Immature natural killer cell (primary cell): ENCODE data around the gene PCK2. TPM values are rescaled to one million over a fixed set of nuclear protein-coding genes. Genes with fewer than 3 reads are reported as not detected.

ENCODE experiments used
- DNase-seq, 3 donors: peaks; one replicate each; pipeline ENCODE4 v3.0.0; 2022; ENCODE audit warnings: mixed read lengths in 1 of 3
- H3K27ac Mint-ChIP-seq, 6 donors: one replicate each; pipeline ENCODE4 v1.8.0; 2020; ENCODE audit warnings: mixed read lengths in 6 of 6, mild to moderate bottlenecking in 5 of 6, inconsistent platforms in 4 of 6, moderate library complexity in 3 of 6
- H3K27me3 Mint-ChIP-seq, 3 donors: one replicate each; pipeline ENCODE4 v1.8.0; 2020 to 2021; ENCODE audit warnings: low read depth in 3 of 3, mild to moderate bottlenecking in 3 of 3, mixed read lengths in 3 of 3, moderate library complexity in 3 of 3, inconsistent platforms in 1 of 3
- H3K36me3 Mint-ChIP-seq, 3 donors: one replicate each; pipeline ENCODE4 v1.8.0; 2020; ENCODE audit warnings: mixed read lengths in 3 of 3, inconsistent platforms in 2 of 3, mild to moderate bottlenecking in 2 of 3
- H3K4me1 Mint-ChIP-seq, 2 donors: one replicate each; pipeline ENCODE4 v1.8.0; 2020; ENCODE audit warnings: inconsistent platforms in 2 of 2, mild to moderate bottlenecking in 2 of 2, mixed read lengths in 2 of 2, moderate library complexity in 1 of 2
- H3K4me3 Mint-ChIP-seq, 5 donors: one replicate each; pipeline ENCODE4 v1.8.0; 2020; ENCODE audit warnings: mild to moderate bottlenecking in 5 of 5, mixed read lengths in 5 of 5, inconsistent platforms in 3 of 5, moderate library complexity in 3 of 5
- H3K9me3 Mint-ChIP-seq, 6 donors: one replicate each; pipeline ENCODE4 v1.8.0; 2020; ENCODE audit warnings: mild to moderate bottlenecking in 6 of 6, mixed read lengths in 6 of 6, inconsistent platforms in 4 of 6, moderate library complexity in 3 of 6
- polyA plus RNA-seq, 3 donors: library from polyadenylated mRNA; unstranded; fragments of 300-500 nt; fragmentation: Illumina TruSeq; gene quantifications; one replicate each; pipeline ENCODE4 v1.2.3, GENCODE V29; 2021

Gene PCK2
- polyA plus RNA-seq, 3 donors from 2014 or later = 8.2 to 13.3 (median 12.0) TPM

GRCh38 chr14:24137529-24138395 lies 43.7 kb downstream of the PCK2 start:
- peaks cover 53 to 60% of the 10 kb centered on the region in 2 donors for H3K4me1 Mint-ChIP-seq
- no peaks in the 10 kb centered on the region for H3K9me3 Mint-ChIP-seq
- H3K36me3 Mint-ChIP-seq = peaks cover 3 to 27% (median 8%) of the 10 kb centered on the region in 3 donors
- peak overlapping the region; percentile 85 to 95 (median 92) for H3K27ac Mint-ChIP-seq
- DNase-seq = no peak
- H3K4me3 Mint-ChIP-seq = peak overlapping the region; percentile 42 to 89 (median 85)
- H3K27me3 Mint-ChIP-seq = peaks cover 7 to 12% (median 8%) of the 10 kb centered on the region in 3 donors

- Mint-ChIP-seq H3K36me3 (peaks cover 3 to 23% (median 8%) of the 10 kb centered on the region in 3 donors), H3K4me1 (peaks cover 58 to 69% of the 10 kb centered on the region in 2 donors), H3K9me3 (no peaks in the 10 kb centered on the region), H3K27me3 (peaks cover 7 to 12% (median 9%) of the 10 kb centered on the region in 3 donors), H3K4me3 (peak overlapping the region; percentile 42 to 89 (median 66)), H3K27ac (peak overlapping the region; percentile 36 to 91 (median 70))
- DNase-seq = no peak
These were observed 44.5 kb downstream of the PCK2 start for GRCh38 chr14:24138396-24139271.

GRCh38 chr14:24139272-24139934 lies 45.3 kb downstream of the PCK2 start:
- Mint-ChIP-seq H3K27ac (peak overlapping the region; percentile 36 to 79 (median 56)), H3K4me3 (peak overlapping the region; percentile 38 to 67 (median 57)), H3K36me3 (peaks cover 7 to 27% (median 12%) of the 10 kb centered on the region in 3 donors), H3K4me1 (peaks cover 61 to 73% of the 10 kb centered on the region in 2 donors), H3K9me3 (no peaks in the 10 kb centered on the region), H3K27me3 (peaks cover 7 to 12% (median 9%) of the 10 kb centered on the region in 3 donors)
- DNase-seq = no peak

- Mint-ChIP-seq H3K27me3 (peaks cover 9% of the 10 kb centered on the region in 3 donors), H3K4me3 (peak within 1 kb of the TSS; percentile 89 to 95 (median 92)), H3K27ac (peak within 1 kb of the TSS; percentile 81 to 98 (median 95)), H3K36me3 (peaks cover 7 to 30% (median 12%) of the 10 kb centered on the region in 3 donors), H3K9me3 (no peaks in the 10 kb centered on the region), H3K4me1 (peaks cover 75 to 84% of the 10 kb centered on the region in 2 donors)
- DNase-seq = peak; percentile 98 to 99 (median 99)
These were observed 47.2 kb downstream of the PCK2 start, which contains the start of gene EMC9 for GRCh38 chr14:24141097-24141880. TSS of gene EMC9 (minus strand) at chr14:24141591. CDS start at chr14:24141304, 287 bp downstream.

- H3K4me1 Mint-ChIP-seq = peaks cover 68 to 77% of the 10 kb centered on the region in 2 donors
- H3K36me3 Mint-ChIP-seq = peaks cover 7 to 23% (median 12%) of the 10 kb centered on the region in 3 donors
- peak overlapping the region in 3 of 5 donors; percentile 23 to 49 (median 30) for H3K4me3 Mint-ChIP-seq
- H3K9me3 Mint-ChIP-seq = no peaks in the 10 kb centered on the region
- peak overlapping the region in 4 of 6 donors; percentile 60 to 70 (median 66) for H3K27ac Mint-ChIP-seq
- no peak for DNase-seq
- H3K27me3 Mint-ChIP-seq = peaks cover 8 to 16% (median 10%) of the 10 kb centered on the region in 3 donors
These were observed 49.4 kb downstream of the PCK2 start for GRCh38 chr14:24143511-24143910.

- H3K36me3 Mint-ChIP-seq = peaks cover 6 to 18% (median 8%) of the 10 kb centered on the region in 3 donors
- no peak for DNase-seq
- peaks cover 70 to 77% of the 10 kb centered on the region in 2 donors for H3K4me1 Mint-ChIP-seq
- peak overlapping the region; percentile 23 to 96 (median 81) for H3K27ac Mint-ChIP-seq
- H3K9me3 Mint-ChIP-seq = no peaks in the 10 kb centered on the region
- H3K27me3 Mint-ChIP-seq = peaks cover 8 to 15% (median 10%) of the 10 kb centered on the region in 3 donors
- peak overlapping the region in 4 of 5 donors; percentile 26 to 100 (median 63) for H3K4me3 Mint-ChIP-seq
These were observed 50.3 kb downstream of the PCK2 start for GRCh38 chr14:24144451-24144850.

- Mint-ChIP-seq H3K9me3 (no peaks in the 10 kb centered on the region), H3K36me3 (peaks cover 7 to 20% (median 9%) of the 10 kb centered on the region in 3 donors), H3K4me3 (peak overlapping the region; percentile 96 to 100 (median 99)), H3K4me1 (peaks cover 69 to 77% of the 10 kb centered on the region in 2 donors), H3K27ac (peak overlapping the region; percentile 46 to 99 (median 97)), H3K27me3 (peaks cover 8 to 15% (median 10%) of the 10 kb centered on the region in 3 donors)
- DNase-seq = no peak
These were observed 51.1 kb downstream of the PCK2 start for GRCh38 chr14:24145219-24145618.

GRCh38 chr14:24145690-24146452 lies 51.8 kb downstream of the PCK2 start:
- Mint-ChIP-seq H3K27me3 (peaks cover 8 to 15% (median 12%) of the 10 kb centered on the region in 3 donors), H3K4me1 (peaks cover 66 to 77% of the 10 kb centered on the region in 2 donors), H3K4me3 (peak overlapping the region; percentile 96 to 100 (median 99)), H3K36me3 (peaks cover 9 to 27% (median 11%) of the 10 kb centered on the region in 3 donors), H3K9me3 (no peaks in the 10 kb centered on the region), H3K27ac (peak overlapping the region; percentile 93 to 99 (median 98))
- no peak for DNase-seq

GRCh38 chr14:24146453-24146977 lies 52.4 kb downstream of the PCK2 start, which contains the start of gene PSME2:
TSS of gene PSME2 (minus strand) at chr14:24146610. CDS start at chr14:24146581, 29 bp downstream.
- Mint-ChIP-seq H3K9me3 (no peaks in the 10 kb centered on the region), H3K36me3 (peaks cover 9 to 30% (median 11%) of the 10 kb centered on the region in 3 donors), H3K4me1 (peaks cover 65 to 76% of the 10 kb centered on the region in 2 donors), H3K27me3 (peaks cover 7 to 11% (median 9%) of the 10 kb centered on the region in 3 donors), H3K27ac (peak within 1 kb of the TSS; percentile 93 to 99 (median 98)), H3K4me3 (peak within 1 kb of the TSS; percentile 96 to 100 (median 99))
- DNase-seq = peak; percentile 90 to 91 (median 90)

GRCh38 chr14:24146978-24147760 lies 53.1 kb downstream of the PCK2 start, which contains the start of gene RNF31:
TSS of gene RNF31 (plus strand) at chr14:24147498. CDS start at chr14:24147699, 201 bp downstream.
- Mint-ChIP-seq H3K9me3 (no peaks in the 10 kb centered on the region), H3K4me1 (peaks cover 58 to 69% of the 10 kb centered on the region in 2 donors), H3K27ac (peak within 1 kb of the TSS; percentile 93 to 99 (median 98)), H3K36me3 (peaks cover 9 to 31% (median 14%) of the 10 kb centered on the region in 3 donors), H3K4me3 (peak within 1 kb of the TSS; percentile 96 to 100 (median 99)), H3K27me3 (peaks cover 3 to 9% (median 6%) of the 10 kb centered on the region in 3 donors)
- peak; percentile 96 to 98 (median 97) for DNase-seq
